ENCODE results near the gene TPCN1. TPM values are rescaled to one million over a fixed set of nuclear protein-coding genes. Genes with fewer than 3 reads are reported as not detected.

The TPCN1 gene
- total RNA-seq, 1 experiment from 2014 or later: 29.7 TPM

DNA sequence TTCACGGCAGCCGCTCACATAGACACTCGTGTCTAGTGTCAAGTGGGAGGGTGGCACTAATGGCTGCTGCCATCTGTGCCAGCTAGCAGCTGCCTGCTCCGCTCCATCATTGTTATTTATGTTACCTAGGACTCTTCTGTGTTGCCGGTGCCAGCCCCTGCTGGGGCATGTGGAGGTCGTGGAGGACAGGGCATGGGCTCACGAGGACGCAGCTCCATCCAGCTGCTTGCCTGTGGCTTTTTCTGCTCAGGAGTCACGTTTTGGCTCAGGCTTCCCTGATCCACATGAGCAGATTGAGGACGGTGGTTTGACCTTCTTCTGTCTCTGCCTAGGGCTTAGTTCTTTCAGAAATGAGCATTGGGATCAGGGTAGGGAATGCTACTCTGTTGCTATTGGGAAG lies 31.2 kb downstream of the TPCN1 start:
- ATAC-seq (no peak), DNase-seq (ENCODE audit: low read depth, low spot score) (no peak)
- Histone ChIP-seq H3K4me2 (ENCODE audit: low read length) (no peak overlapping the region), H3K27me3 (ENCODE audit: insufficient read depth, low read length) (no peaks in the 10 kb centered on the region), H3K79me2 (ENCODE audit: insufficient read depth, low read length) (no peaks in the 10 kb centered on the region), H2AFZ (ENCODE audit: low read depth, low read length, poor library complexity, severe bottlenecking) (no peak overlapping the region), H3K9me3 (ENCODE audit: control insufficient read depth in 1 of 2, insufficient read depth in 1 of 2, low read depth in 1 of 2, low read length in 2 of 2) (peaks cover 0 to 6% of the 10 kb centered on the region in 2 experiments; a peak in 1 of 4 replicates), H3K4me1 (ENCODE audit: control insufficient read depth in 1 of 2, insufficient read depth in 2 of 2, low read length in 2 of 2) (no peaks in the 10 kb centered on the region), H3K27ac (ENCODE audit: low read depth, low read length) (no peak overlapping the region), H3K36me3 (ENCODE audit: control insufficient read depth in 1 of 2, insufficient read depth in 2 of 2, low read length in 2 of 2) (0 out of 4 replicates have a peak, but pooled peaks cover 0 to 3% of the 10 kb centered on the region in 2 experiments), H3K9ac (ENCODE audit: low read length) (no peak overlapping the region), H4K20me1 (ENCODE audit: insufficient read depth) (no peaks in the 10 kb centered on the region), H3K4me3 (replicated peaks in 1 of 2; ENCODE audit: low read depth in 1 of 2, low read length in 2 of 2) (no peak overlapping the region), H3K9me2 (ENCODE audit: insufficient read depth) (no peaks in the 10 kb centered on the region)
- POLR2A ChIA-PET: no interaction called here
- CTCF ChIA-PET: no interaction called here
- TF ChIP-seq SP1 (IDR thresholded peaks at IDR 0.05; ENCODE audit: low read depth): no peak
- TF ChIP-seq EZH2phosphoT487 (IDR thresholded peaks at IDR 0.05; ENCODE audit: borderline replicate concordance): no peak
- TF ChIP-seq, protein P1, sequence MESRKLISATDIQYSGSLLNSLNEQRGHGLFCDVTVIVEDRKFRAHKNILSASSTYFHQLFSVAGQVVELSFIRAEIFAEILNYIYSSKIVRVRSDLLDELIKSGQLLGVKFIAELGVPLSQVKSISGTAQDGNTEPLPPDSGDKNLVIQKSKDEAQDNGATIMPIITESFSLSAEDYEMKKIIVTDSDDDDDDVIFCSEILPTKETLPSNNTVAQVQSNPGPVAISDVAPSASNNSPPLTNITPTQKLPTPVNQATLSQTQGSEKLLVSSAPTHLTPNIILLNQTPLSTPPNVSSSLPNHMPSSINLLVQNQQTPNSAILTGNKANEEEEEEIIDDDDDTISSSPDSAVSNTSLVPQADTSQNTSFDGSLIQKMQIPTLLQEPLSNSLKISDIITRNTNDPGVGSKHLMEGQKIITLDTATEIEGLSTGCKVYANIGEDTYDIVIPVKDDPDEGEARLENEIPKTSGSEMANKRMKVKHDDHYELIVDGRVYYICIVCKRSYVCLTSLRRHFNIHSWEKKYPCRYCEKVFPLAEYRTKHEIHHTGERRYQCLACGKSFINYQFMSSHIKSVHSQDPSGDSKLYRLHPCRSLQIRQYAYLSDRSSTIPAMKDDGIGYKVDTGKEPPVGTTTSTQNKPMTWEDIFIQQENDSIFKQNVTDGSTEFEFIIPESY (IDR thresholded peaks at IDR 0.05; ENCODE audit: extremely low read depth, insufficient replicate concordance, low read length): no peak
- TF ChIP-seq, protein P2, sequence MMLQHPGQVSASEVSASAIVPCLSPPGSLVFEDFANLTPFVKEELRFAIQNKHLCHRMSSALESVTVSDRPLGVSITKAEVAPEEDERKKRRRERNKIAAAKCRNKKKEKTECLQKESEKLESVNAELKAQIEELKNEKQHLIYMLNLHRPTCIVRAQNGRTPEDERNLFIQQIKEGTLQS (IDR thresholded peaks at IDR 0.05): no peak
- no peak for TF ChIP-seq ZNF274 (IDR thresholded peaks at IDR 0.05; ENCODE audit: low read depth, low read length)
- TF ChIP-seq SIN3A (IDR thresholded peaks at IDR 0.05; ENCODE audit: low read depth): no peak
- RAD21 ChIA-PET (ENCODE audit: low non-redundant PET in 1 of 2, low total read pairs in 2 of 2, uncharacterized antibody in 2 of 2, unreplicated experiment in 2 of 2): no interaction called here
- BruUV-seq (replicated peaks): no TSS peak
- intact Hi-C loops (cut with micrococcal nuclease): no loop called here

All from HCT116 (cell line).